ENCODE results near the gene NHERF1.

The NHERF1 gene

DNA sequence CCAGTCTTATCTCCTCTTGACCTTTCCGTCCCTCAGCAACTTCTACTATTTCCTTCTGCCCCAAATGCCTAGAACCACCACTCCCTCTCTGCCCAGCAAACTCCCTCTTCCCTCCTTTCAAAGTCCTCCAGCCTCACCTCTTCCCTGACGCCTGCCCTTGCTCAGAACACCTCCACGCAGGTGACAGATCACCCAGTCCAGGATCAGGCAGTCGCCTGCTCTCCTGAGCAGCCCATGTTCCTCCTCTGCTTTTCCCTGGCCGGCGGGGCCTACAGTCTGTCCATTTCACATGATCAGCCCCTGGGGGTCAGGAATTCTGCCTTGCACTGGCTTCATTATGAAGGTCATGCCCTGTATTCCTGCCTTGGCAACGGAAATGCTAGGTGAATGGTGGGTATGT lies 36.1 kb upstream of the NHERF1 start:
- DNase-seq (ENCODE audit: low read depth): no peak
- TF ChIP-seq, protein P1, sequence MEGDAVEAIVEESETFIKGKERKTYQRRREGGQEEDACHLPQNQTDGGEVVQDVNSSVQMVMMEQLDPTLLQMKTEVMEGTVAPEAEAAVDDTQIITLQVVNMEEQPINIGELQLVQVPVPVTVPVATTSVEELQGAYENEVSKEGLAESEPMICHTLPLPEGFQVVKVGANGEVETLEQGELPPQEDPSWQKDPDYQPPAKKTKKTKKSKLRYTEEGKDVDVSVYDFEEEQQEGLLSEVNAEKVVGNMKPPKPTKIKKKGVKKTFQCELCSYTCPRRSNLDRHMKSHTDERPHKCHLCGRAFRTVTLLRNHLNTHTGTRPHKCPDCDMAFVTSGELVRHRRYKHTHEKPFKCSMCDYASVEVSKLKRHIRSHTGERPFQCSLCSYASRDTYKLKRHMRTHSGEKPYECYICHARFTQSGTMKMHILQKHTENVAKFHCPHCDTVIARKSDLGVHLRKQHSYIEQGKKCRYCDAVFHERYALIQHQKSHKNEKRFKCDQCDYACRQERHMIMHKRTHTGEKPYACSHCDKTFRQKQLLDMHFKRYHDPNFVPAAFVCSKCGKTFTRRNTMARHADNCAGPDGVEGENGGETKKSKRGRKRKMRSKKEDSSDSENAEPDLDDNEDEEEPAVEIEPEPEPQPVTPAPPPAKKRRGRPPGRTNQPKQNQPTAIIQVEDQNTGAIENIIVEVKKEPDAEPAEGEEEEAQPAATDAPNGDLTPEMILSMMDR (conservative IDR thresholded peaks at IDR 0.05; ENCODE audit: low read length): no peak
- no peak overlapping the region for H3K4me3 ChIP-seq (ENCODE audit: low read length)

DNA sequence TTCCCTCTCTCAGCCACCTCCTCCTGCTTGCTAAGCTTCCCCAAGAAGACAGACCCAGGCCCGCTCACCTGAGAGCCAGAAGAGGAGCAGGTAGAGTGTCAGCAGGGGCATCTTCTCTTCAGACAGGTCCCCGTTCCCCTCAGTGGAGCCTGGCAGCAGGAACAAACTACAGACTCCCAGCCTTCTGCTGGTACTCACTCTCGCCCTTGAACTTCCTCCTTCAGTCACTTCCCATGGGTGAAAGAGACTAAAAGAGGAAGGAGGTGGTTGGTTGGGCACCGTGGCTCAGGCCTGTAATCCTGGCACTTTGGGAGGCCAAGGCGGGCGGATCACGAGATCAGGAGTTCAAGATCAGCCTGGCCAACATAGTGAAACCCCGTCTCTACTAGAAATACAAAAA lies 35.7 kb upstream of the NHERF1 start, which contains the start of gene CD300LF:
CD300LF (minus strand) TSS at position 168 of the 400 bp plus-strand sequence; CDS start at position 111, 57 bp downstream.
- no peak for DNase-seq (ENCODE audit: low read depth)
- TF ChIP-seq, protein P1 (conservative IDR thresholded peaks at IDR 0.05; ENCODE audit: low read length): no peak
- no peak within 1 kb of the TSS for H3K4me3 ChIP-seq (ENCODE audit: low read length)

DNA sequence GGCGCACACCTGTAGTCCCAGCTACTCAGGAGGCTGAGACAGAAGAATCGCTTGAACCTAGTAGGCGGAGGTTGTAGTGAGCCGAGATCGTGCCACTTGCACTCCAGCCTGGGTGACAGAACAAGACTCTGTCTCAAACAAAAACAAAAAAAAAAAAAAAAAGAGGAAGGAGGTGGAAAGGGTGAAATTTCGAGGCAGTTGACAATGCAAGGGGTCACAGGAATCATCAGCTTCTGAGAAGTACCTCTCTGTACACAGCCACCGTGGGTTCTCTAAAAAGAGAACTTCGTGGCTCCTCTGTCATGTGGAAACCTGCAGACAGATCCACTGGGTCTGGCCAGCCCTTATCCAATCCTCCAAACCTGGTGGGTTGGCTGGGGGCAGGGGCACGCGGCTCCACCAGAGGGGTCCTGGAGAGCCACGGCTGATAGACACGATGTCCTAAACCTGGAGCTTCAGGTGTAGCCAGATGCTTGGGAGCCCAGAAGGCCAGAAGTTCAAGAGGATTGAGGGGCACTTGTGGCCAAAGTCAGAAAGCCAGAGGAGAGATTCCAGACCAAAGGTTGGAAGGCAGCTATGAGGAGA lies 35.2 kb upstream of the NHERF1 start:
- TF ChIP-seq, protein P1 (conservative IDR thresholded peaks at IDR 0.05; ENCODE audit: low read length): no peak
- no peak overlapping the region for H3K4me3 ChIP-seq (ENCODE audit: low read length)
- DNase-seq (ENCODE audit: low read depth): no peak

DNA sequence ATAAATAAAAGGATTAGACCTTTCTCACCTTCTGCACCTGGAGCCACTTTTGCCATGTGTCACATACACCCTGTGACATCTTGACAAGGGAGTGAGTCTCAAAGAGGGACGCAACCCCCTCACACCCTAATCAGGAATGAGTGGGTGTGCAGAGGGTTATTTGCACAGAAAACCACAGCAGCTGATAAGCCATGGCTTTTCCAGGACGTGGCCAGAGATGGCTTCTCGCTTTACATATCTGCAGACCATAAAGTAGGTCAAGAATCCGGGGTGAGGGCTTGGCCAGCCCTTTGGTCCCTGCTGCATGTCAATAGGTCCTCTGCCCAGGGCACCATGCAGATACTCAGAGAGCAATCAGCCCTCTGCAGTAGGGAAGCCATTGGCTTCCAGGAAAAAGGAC lies 33.3 kb upstream of the NHERF1 start:
- DNase-seq (ENCODE audit: low read depth): no peak
- TF ChIP-seq, protein P1 (conservative IDR thresholded peaks at IDR 0.05; ENCODE audit: low read length): no peak

GRCh38 chr17:74720506-74720905 lies 27.9 kb upstream of the NHERF1 start:
- no peak overlapping the region for H3K4me3 ChIP-seq (ENCODE audit: low read length)
- DNase-seq (ENCODE audit: low read depth): no peak
- TF ChIP-seq, protein P1 (conservative IDR thresholded peaks at IDR 0.05; ENCODE audit: low read length): no peak

More for the DNA sequence above, 33.3 kb upstream of the NHERF1 start:
- no peak overlapping the region for H3K4me3 ChIP-seq (ENCODE audit: low read length)

GRCh38 chr17:74722782-74723181 lies 25.6 kb upstream of the NHERF1 start:
- DNase-seq (ENCODE audit: low read depth): no peak
- TF ChIP-seq, protein P1 (conservative IDR thresholded peaks at IDR 0.05; ENCODE audit: low read length): no peak
- no peak overlapping the region for H3K4me3 ChIP-seq (ENCODE audit: low read length)

- TF ChIP-seq, protein P1 (conservative IDR thresholded peaks at IDR 0.05; ENCODE audit: low read length): no peak
- H3K4me3 ChIP-seq (ENCODE audit: low read length): no peak overlapping the region
- no peak for DNase-seq (ENCODE audit: low read depth)
These were observed 24.5 kb upstream of the NHERF1 start for GRCh38 chr17:74723891-74724290.

All from AG10803 (cell line).